Activated CD8-positive, alpha-beta memory T cell treated with anti-CD3 and anti-CD28 coated beads for 4 hours (primary cell): ENCODE measurements around the gene LAMA3.

Source experiments
- DNase-seq, 2 donors: peaks; one replicate each; pipeline ENCODE4 v3.0.0-alpha.2; 2020; ENCODE audit warnings: low read depth in 2 of 2

Gene LAMA3

DNA sequence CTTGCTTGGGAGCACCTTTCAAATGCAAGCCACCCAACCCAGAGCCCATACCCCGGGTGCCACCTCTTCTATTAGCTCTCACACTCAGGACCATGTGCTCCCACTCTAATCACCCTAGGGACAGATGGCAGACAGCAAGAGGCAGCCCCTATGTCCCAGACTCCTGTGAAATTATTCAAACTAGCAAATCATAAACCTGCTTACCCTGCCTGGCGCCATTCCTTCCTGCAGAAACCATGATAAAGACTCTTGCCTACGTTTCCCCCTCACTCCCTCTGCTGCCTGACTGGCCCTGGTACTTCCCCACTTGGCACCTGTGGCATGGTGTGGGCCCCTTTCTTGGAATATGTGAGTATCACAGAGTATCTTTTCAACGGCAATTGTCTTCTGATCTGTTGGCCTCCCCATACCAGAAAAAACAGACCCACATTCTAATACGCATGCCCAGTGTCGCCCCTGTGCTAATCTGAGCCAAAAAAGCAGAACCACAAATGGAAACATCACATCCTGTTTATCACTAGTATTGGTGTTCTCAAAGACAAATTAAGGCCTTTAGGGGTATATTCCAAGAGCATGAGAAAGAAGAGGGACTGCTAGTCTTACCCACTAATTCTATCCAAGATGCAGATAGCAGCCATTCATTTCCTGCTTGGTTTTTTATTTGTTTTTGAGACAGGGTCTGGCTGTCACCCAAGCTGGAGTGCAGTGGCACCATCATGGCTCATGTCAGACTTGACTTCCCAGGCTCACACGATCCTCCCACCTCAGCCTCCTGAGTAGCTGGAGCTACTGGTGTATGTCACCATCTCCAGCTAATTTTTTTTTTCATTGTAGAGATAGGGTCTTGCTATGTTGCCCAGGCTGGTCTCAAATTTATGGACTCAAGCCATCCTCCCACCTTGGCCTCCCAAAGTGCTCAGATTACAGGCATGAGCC is 281.2 kb downstream of the LAMA3 start:
- peak in 1 of 2 donors; percentile 29 for DNase-seq

DNA sequence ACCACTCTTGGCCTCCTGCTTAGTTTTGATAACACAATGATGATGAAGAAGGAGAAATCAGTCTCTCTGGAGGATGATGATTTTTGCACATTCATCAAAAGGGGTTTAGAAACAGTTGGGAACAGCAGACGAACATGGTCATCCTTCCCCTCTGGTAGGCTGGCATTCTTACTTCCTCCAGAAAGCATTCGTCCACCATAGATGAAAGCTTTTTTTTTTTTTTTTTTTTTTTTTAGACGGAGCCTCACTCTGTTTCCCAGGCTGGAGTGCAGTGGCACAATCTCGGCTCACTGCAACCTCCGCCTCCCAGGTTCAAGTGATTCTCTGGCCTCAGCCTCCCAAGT is 281.8 kb downstream of the LAMA3 start:
- no peak for DNase-seq

GRCh38 chr18:23971666-23972230 is 282.5 kb downstream of the LAMA3 start:
- no peak for DNase-seq

- no peak for DNase-seq
These were observed 283.2 kb downstream of the LAMA3 start for GRCh38 chr18:23972453-23972852.

DNA sequence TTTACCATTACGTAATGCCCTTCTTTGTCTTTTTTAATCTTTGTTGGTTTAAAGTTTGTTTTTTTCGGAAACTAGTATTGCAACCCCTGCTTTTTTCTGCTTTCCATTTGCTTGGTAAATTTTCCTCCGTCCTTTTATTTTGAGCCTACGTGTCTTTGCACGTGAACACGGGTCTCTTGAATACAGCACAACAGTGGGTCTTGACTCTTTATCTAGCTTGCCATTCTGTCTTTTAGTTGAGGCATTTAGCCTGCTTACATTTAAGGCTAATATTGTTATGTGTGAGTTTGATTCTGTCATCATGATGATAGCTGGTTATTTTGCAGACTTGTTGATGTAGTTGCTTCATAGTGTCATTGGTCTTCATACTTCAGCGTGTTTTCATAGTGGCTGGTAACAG is 287.9 kb downstream of the LAMA3 start:
- no peak for DNase-seq

DNA sequence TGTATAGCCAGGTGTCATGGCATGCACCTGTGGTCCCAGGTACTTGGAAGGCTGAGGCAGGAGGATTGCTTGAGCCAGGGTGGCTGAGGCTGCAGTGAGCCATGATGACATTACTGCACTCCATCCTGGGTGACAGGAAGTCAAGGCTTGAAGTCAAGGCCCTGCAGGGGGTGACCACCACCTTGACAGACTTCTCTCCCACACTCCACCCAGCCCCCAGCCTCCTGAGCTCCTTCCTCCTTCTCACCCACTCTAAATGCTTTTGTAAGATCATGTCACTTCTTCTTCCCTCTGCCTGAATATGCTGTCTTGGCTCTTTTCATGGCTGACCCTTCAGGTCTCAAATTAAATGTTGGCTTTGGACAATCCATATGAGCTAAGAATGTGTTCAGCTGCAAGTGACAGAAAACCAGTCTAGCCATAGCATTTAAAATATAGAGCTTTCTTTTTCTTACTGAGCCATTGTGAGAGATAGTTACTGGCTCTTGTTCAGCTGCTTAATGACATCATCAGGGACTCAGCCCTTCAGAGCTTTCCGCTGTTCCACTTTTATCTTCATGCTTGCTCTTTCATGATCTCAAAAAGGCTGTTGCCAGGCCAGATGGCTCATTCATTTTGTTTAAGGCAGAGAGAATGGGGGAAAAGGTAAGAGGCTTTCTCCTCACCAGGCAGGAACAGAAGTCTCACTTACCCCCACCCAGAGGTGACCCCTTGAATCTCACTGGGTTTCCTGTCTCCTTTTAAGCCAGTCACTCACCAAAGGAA is 288.6 kb downstream of the LAMA3 start:
- no peak for DNase-seq

DNA sequence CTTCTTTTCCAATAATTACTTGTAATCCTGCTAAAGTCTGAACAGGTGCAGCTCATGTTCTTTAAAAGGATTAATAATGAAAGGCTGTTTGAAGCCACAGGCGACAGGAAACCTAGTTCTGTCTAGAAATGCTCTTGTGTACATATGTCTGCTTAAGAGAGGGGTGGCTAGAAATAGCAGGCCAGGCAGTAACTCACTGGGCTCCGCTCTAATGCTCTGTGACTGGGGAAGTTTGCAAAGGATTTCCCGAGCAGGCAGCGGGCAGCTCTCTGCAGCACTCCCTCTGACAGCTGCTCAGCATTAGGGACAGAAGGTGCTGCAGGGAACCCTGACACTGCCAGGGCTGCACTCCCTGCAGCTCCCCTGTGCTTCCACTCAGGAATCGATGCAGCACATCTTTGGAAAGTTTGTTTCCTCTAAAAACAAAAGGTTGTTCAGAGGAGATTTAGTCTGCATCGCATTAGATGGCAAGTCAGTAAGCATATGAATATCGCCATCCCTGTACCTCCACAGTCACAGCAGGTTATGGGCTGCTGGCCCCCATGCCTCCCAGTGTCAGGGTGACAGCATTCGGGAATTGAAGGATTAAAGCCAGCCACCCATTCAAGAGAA is 292.2 kb downstream of the LAMA3 start:
- no peak for DNase-seq

DNA sequence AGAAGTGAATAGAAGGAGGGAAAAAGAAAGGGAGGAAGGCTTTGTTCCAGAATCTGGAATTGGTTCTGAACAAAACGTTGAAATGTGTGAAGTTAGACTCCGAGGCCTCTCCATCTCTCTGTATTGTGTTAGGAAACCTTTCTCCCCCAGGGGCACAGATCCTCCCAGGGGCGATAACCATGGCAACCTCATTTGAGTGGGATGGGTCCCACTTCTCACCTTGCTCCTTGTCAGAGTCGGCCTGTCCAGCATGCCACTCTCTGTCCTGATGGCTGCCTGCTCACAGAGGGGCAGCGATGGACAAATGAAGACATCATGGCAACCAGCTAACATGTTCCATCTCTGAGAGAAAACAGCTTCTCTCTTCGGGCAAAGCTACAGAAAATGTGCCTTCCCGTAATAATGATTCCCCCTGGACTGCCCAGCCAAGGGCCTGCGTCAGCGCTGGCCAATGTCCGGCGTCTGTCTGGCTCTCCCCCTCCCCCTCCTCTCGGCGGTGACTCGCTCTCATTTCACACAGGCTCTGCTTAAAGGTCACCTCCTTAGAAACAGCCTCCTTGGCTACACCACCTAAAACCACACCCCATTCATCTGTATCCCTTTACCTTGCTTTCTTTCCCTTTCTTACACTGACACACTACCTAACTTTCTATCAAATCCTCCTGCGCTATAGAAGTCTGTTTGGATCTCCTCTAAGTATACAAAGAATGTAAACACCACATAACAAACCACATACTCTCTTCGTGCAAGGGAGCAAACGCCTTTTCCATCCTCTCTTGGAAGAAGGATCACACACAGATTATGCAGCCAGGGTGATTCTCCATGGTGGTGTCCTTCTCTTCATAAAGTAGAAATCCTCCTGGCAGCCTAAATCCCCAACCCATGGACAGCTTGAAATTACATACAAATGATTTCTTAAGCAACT is 293.2 kb downstream of the LAMA3 start:
- DNase-seq: no peak

GRCh38 chr18:23983112-23983511 is 293.9 kb downstream of the LAMA3 start:
- DNase-seq: no peak

DNA sequence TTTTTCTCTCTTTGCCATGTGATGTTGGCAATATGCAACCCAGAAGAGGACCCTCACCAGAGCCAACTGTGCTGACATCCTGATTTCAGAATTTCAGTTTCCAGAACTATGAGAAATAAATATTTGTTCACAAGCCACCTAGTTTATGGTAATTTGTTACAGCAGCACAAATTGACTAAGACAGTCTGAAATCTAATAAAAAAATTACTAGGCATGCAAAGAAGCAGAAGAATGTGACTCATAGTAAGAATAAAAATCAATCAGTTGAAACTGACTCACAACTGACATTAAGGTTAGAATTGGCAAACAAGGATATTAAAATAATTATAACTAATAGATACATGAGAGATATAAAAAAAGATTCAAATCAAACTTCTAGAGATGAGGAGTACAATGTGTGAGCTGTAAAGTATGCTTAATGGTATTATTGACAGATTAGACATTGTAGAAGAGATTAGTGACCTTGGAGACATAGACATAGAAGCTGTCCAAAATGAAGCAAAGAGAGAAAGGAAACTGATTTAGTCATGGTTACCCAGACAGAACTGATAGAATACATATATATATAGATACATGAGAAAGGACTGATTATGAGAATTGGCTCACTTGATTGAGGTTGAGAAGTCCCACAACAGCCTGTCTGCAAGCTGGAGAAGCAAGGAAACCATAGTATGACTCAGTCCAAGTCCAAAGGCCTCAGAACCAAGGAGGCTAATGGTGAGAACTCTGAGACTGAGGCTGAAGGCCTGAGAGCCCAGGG is 297.5 kb downstream of the LAMA3 start:
- DNase-seq: no peak

GRCh38 chr18:23990474-23991410 is 301.5 kb downstream of the LAMA3 start:
- DNase-seq: no peak

DNA sequence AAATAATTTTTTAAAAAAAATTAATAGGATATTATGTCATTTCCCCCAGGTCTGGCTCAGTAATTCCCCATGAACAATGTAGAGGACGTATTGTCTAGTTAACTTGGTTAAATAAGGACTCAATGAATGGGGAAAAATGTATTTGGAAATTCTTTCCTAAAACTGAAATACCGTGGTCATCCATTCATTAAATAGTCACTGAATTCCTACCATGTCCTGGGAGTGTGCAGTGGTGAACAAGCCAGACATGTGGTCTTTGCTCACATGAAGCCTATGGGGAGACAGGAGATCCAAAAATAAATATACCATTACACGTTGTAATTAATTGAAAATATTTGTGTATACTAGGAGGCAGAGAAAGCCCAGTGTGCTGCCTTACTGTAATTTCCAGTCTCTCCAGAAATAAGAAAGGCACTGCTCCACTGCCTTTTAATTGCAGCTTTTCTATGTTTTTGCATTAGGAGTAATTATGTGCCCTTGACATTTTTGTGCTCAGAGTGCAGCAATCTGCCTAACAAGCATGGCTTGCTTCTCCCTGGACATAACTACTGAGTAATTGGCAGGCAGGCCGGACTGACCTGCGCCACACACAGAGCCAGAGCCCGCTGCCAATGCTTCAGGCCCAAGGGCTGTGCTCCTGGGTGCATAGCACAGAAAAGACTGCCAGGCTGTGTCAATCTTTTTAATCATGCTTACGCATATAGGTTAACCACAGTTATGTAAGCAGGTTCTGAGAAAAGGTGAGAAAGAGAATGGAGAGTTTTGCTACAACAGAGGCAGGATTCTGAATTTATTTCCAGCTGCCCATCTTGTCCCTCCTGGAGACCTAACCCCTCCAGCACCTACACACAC is 303.1 kb downstream of the LAMA3 start:
- no peak for DNase-seq

DNA sequence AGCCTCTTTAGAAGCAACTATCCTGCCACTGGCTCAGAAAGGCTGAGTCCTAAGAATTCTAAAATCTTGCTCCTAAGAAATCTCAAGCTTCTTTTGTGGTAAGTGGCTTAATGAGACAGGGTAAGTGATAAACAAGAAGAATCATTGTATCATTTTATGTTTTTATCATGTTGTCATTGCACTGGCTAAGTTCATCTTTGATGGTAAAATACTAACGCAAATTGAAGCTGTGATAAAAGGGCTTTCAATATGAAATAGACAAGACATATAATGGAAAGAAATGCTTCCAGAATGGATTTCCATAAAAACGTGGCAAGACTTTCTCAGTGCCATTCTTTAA is 303.7 kb downstream of the LAMA3 start:
- DNase-seq: no peak

GRCh38 chr18:23994361-23994902 is 305.2 kb downstream of the LAMA3 start:
- DNase-seq: no peak

GRCh38 chr18:23995180-23995579 is 305.9 kb downstream of the LAMA3 start:
- DNase-seq: no peak

- DNase-seq: no peak
These were observed 308.8 kb downstream of the LAMA3 start for GRCh38 chr18:23998018-23998417.

GRCh38 chr18:23998820-23999219 is 309.6 kb downstream of the LAMA3 start:
- no peak for DNase-seq
